CD4-positive, alpha-beta memory T cell (primary cell): ENCODE results near the gene ENDOV. TPM values are rescaled to one million over a fixed set of nuclear protein-coding genes. Genes with fewer than 3 reads are reported as not detected.

Experiments
- CTCF ChIA-PET: fragments of 350-600 bp; sonication (Branson Sonifier 250); formaldehyde crosslinking; loops from one replicate; lab custom pipeline; 2021; ENCODE audit warnings: inconsistent platforms; ENCODE audit not compliant: partially characterized antibody; lab: Charles Lee
- POLR2A ChIA-PET: fragments of 350-600 bp; sonication (Branson Sonifier 250); formaldehyde crosslinking; loops from one replicate; lab custom pipeline; 2021; ENCODE audit not compliant: partially characterized antibody; lab: Charles Lee
- DNase-seq, 5 donors: peaks; one replicate each; pipeline versions ENCODE4 v3.0.0 to v3.0.0-alpha.2; 2020 to 2022; ENCODE audit warnings: mixed read lengths in 1 of 5
- H3K27ac ChIP-seq: one replicate; pipeline ENCODE4 v1.7.0; 2013; ENCODE audit warnings: low read depth, low read length
- H3K27me3 ChIP-seq: 2 replicates; pipeline ENCODE4 v1.7.0; 2013; ENCODE audit warnings: mild to moderate bottlenecking, low read length, moderate library complexity; ENCODE audit not compliant: insufficient read depth
- H3K36me3 ChIP-seq: 2 replicates; pipeline ENCODE4 v1.7.0; 2013; ENCODE audit warnings: mild to moderate bottlenecking, low read length, moderate library complexity; ENCODE audit not compliant: insufficient read depth
- H3K4me1 ChIP-seq: 2 replicates; pipeline ENCODE4 v1.7.0; 2013; ENCODE audit warnings: mild to moderate bottlenecking, low read length, moderate library complexity; ENCODE audit not compliant: insufficient read depth
- H3K4me3 ChIP-seq, 2 donors: one replicate each; pipeline ENCODE4 v1.7.0; 2013; ENCODE audit warnings: low read length in 2 of 2, mild to moderate bottlenecking in 1 of 2
- H3K9me3 ChIP-seq, 2 donors: one replicate each; pipeline ENCODE4 v1.7.0; 2013; ENCODE audit warnings: low read length in 2 of 2, control low read depth in 1 of 2; ENCODE audit not compliant: control insufficient read depth in 1 of 2
- H3K27ac Mint-ChIP-seq, 7 donors: one replicate each; pipeline ENCODE4 v1.8.0; 2020 to 2021; ENCODE audit warnings: mixed read lengths in 7 of 7, mild to moderate bottlenecking in 6 of 7, inconsistent platforms in 3 of 7, moderate library complexity in 3 of 7
- H3K27me3 Mint-ChIP-seq, 2 donors: one replicate each; pipeline ENCODE4 v1.8.0; 2020 to 2021; ENCODE audit warnings: mixed read lengths in 2 of 2
- H3K36me3 Mint-ChIP-seq, 2 donors: one replicate each; pipeline ENCODE4 v1.8.0; 2020 to 2021; ENCODE audit warnings: mixed read lengths in 2 of 2, inconsistent platforms in 1 of 2, mild to moderate bottlenecking in 1 of 2
- H3K4me1 Mint-ChIP-seq, 4 donors: one replicate each; pipeline ENCODE4 v1.8.0; 2020 to 2021; ENCODE audit warnings: mixed read lengths in 4 of 4, mild to moderate bottlenecking in 1 of 4
- H3K4me3 Mint-ChIP-seq, 8 donors: one replicate each; pipeline ENCODE4 v1.8.0; 2020 to 2021; ENCODE audit warnings: mixed read lengths in 8 of 8, mild to moderate bottlenecking in 7 of 8, moderate library complexity in 6 of 8, inconsistent platforms in 3 of 8
- H3K9me3 Mint-ChIP-seq, 8 donors: one replicate each; pipeline ENCODE4 v1.8.0; 2020 to 2021; ENCODE audit warnings: mixed read lengths in 8 of 8, mild to moderate bottlenecking in 5 of 8, inconsistent platforms in 3 of 8, moderate library complexity in 1 of 8
- intact Hi-C: fragments of 100-400 bp; cut with micrococcal nuclease; formaldehyde crosslinking; loops from one replicate; pipeline ENCODE4 v1.15.1; 2023
- polyA plus RNA-seq, 2 donors: library from polyadenylated mRNA; unstranded; fragments of 300-500 nt; fragmentation: Illumina TruSeq; gene quantifications; one replicate each; pipeline ENCODE4 v1.2.3, GENCODE V29; 2021
- total RNA-seq, 2 experiments: library from RNA; stranded (reverse); gene quantifications; one replicate each; pipeline ENCODE4 v1.2.3, GENCODE V29; 2021

Gene ENDOV
- total and polyA plus RNA-seq, 4 experiments from 2014 or later, result 10.1 to 25.5 (median 17.8) TPM

DNA sequence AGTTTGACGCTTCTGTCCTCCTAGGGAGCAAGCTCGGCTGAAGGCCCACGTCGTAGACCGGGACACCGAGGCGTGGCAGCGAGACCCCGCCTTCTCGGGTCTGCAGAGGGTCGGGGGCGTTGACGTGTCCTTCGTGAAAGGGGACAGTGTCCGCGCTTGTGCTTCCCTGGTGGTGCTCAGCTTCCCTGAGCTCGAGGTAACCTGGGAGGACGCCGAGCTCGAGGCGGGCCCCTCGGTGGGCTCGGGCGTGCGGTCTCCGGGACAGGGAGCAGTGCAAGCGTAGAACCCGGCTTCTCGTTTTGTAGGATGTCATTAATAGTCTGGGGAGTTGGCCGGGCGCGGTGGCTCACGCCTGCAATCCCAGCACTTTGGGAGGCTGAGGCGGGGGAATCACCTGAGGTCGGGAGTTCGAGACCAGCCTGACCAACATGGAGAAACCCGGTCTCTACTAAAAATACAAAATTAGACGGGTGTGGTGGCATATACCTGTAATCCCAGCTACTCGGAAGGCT is 715 bp downstream of the ENDOV start:
- peaks cover 6 to 16% of the 10 kb centered on the region in 2 donors for H3K36me3 Mint-ChIP-seq
- H3K9me3 ChIP-seq, result no peaks in the 10 kb centered on the region

DNA sequence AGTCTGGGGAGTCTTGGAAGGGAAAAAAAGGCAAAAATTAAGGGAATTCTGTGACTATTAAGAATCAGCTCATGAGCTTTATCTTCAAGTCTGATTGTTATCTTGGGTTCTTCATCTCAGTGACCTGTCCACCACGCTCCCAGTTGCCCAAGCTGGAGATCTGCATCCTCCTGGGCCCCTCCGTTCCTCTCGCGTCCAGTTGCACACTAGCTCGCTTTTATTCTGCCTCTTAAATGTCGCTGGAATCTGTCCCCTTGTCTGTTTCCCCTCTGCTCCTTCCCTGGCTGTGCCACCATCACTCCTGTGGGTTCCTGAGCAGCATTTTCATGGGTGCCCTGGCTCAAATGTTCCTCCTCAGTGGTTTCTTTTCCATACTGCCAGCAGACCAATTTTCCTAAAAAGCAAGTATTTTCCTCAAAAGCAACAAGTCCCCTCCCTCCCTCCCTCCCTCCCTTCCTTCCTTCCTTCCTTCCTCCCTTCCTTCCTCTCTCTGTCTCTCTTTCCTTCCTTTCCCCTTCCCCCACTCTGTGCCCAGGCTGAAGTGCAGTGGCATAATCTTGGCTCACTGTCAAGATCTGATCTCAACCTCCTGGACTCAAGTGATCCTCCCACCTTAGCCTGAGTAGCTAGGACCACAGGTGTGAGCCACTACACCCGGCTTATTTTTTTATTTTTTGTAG is 1.4 kb downstream of the ENDOV start:
- Mint-ChIP-seq H3K36me3 (peaks cover 6 to 16% of the 10 kb centered on the region in 2 donors), H3K27ac (peak overlapping the region in 6 of 7 donors; percentile 75 to 95 (median 84))

More for the DNA sequence above, 715 bp downstream of the ENDOV start:
- Histone ChIP-seq H3K27me3 (peaks cover 7% of the 10 kb centered on the region), H3K36me3 (no peaks in the 10 kb centered on the region), H3K4me1 (peaks cover 26% of the 10 kb centered on the region), H3K4me3 (peak overlapping the region; percentile 81 to 97), H3K27ac (peak overlapping the region; percentile 73)
- peak overlapping the region; percentile 90 to 96 (median 94) for H3K27ac Mint-ChIP-seq
- H3K27me3 Mint-ChIP-seq, result peaks cover 11 to 14% of the 10 kb centered on the region in 2 donors
- H3K4me3 Mint-ChIP-seq, result peak overlapping the region; percentile 82 to 90 (median 86)
- H3K4me1 Mint-ChIP-seq, result peaks cover 13 to 52% (median 25%) of the 10 kb centered on the region in 4 donors
- peaks cover 0 to 3% (median 0%) of the 10 kb centered on the region in 8 donors for H3K9me3 Mint-ChIP-seq
- CTCF ChIA-PET, result interaction anchor here (1.9 kb wide), 1 partner anchor 11 kb away, joined by 6 read pairs; no protein-coding TSS in a partner anchor
- DNase-seq, result no peak
- POLR2A ChIA-PET, result interaction anchor here (0.9 to 2.9 kb wide), 4 partner anchors 39 to 314 kb away, joined by 3 to 22 read pairs (median 3); partner anchors contain the start of genes GAA and NPTX1
- intact Hi-C loops, result loop anchor here (1.0 kb wide), 2 partner anchors 39 to 620 kb away; partner anchors contain the start of gene BAIAP2

GRCh38 chr17:80416940-80417293 is 1.9 kb downstream of the ENDOV start:
- Histone ChIP-seq H3K27me3 (peaks cover 7% of the 10 kb centered on the region), H3K4me1 (peaks cover 26% of the 10 kb centered on the region), H3K27ac (no peak overlapping the region), H3K9me3 (no peaks in the 10 kb centered on the region), H3K4me3 (no peak overlapping the region), H3K36me3 (no peaks in the 10 kb centered on the region)
- CTCF ChIA-PET, result interaction anchor here (1.9 kb wide), 1 partner anchor 10 kb away, joined by 6 read pairs; no protein-coding TSS in a partner anchor
- Mint-ChIP-seq H3K27me3 (peaks cover 11 to 14% of the 10 kb centered on the region in 2 donors), H3K4me3 (peak overlapping the region; percentile 39 to 88 (median 78)), H3K36me3 (peaks cover 6 to 16% of the 10 kb centered on the region in 2 donors), H3K4me1 (peaks cover 13 to 52% (median 25%) of the 10 kb centered on the region in 4 donors), H3K27ac (peak overlapping the region in 5 of 7 donors; percentile 52 to 88 (median 86)), H3K9me3 (peaks cover 0 to 3% (median 0%) of the 10 kb centered on the region in 8 donors)
- intact Hi-C loops, result no loop called here
- POLR2A ChIA-PET, result interaction anchor here (1.0 to 2.9 kb wide), 2 partner anchors 38 to 475 kb away, joined by 3 to 22 read pairs; no protein-coding TSS in a partner anchor
- no peak for DNase-seq

More for the DNA sequence above, 1.4 kb downstream of the ENDOV start:
- Histone ChIP-seq H3K27me3 (peaks cover 7% of the 10 kb centered on the region), H3K9me3 (no peaks in the 10 kb centered on the region), H3K27ac (no peak overlapping the region), H3K36me3 (no peaks in the 10 kb centered on the region), H3K4me1 (peaks cover 26% of the 10 kb centered on the region), H3K4me3 (no peak overlapping the region)
- intact Hi-C loops, result no loop called here
- Mint-ChIP-seq H3K27me3 (peaks cover 11 to 14% of the 10 kb centered on the region in 2 donors), H3K4me1 (peaks cover 13 to 52% (median 25%) of the 10 kb centered on the region in 4 donors), H3K9me3 (peaks cover 0 to 3% (median 0%) of the 10 kb centered on the region in 8 donors), H3K4me3 (peak overlapping the region; percentile 82 to 90 (median 86))
- ChIA-PET POLR2A (interaction anchor here (0.6 to 2.9 kb wide), 4 partner anchors 38 to 880 kb away, joined by 3 to 22 read pairs (median 3); no protein-coding TSS in a partner anchor), CTCF (interaction anchor here (0.7 to 1.9 kb wide), 3 partner anchors 11 to 603 kb away, joined by 3 to 6 read pairs (median 5); no protein-coding TSS in a partner anchor)
- DNase-seq, result no peak

DNA sequence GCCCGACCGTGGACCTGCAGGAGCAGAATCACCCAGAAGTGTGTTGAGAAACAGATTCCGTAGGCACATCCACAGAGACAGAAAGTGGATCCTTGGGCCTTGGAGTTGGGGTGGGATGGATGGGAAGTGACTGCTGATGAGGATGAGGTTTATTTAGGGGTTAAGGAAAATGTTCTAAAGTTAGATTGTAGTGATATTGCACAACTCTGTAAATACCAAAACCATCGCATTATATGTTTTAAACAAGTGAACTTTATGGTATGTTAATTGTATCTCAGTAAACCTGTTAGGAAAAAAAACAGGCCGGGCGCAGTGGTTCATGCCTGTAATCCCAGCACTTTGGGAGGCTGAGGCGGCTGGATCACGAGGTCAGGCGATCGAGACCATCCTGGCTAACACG is 3.6 kb downstream of the ENDOV start:
- H3K4me3 Mint-ChIP-seq, result no peak overlapping the region
- CTCF ChIA-PET, result no interaction called here
- intact Hi-C loops, result no loop called here

DNA sequence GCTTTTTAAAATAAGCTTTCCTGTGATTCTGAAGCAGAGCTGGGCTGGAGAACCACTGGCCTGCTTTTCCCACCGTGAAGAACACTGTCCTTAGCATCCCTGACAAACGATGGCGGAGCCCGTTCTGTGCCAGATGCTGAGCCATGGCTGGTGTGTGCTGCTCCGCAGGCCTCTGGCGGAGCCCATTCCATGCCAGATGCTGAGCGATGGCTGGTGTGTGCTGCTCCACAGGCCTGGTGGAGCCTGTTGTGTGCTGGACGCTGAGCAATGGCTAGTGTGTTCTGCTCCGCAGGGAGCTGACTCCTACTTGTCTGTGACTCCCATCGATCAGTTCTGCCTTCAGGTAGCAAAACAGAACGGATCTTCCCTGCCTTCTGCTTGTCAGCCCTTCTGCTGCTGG is 4.3 kb downstream of the ENDOV start:
- peaks cover 2% of the 10 kb centered on the region in 2 donors for H3K27me3 Mint-ChIP-seq
- peaks cover 0 to 3% (median 0%) of the 10 kb centered on the region in 8 donors for H3K9me3 Mint-ChIP-seq
- intact Hi-C loops, result no loop called here
- peaks cover 6 to 16% of the 10 kb centered on the region in 2 donors for H3K36me3 Mint-ChIP-seq
- ChIA-PET CTCF (no interaction called here), POLR2A (no interaction called here)
- Histone ChIP-seq H3K4me3 (no peak overlapping the region), H3K9me3 (no peaks in the 10 kb centered on the region), H3K36me3 (no peaks in the 10 kb centered on the region), H3K27ac (no peak overlapping the region), H3K4me1 (peaks cover 23% of the 10 kb centered on the region), H3K27me3 (no peaks in the 10 kb centered on the region)
- DNase-seq, result no peak
- H3K4me3 Mint-ChIP-seq, result peak overlapping the region in 1 of 8 donors; percentile 28
- peak overlapping the region in 1 of 7 donors; percentile 64 for H3K27ac Mint-ChIP-seq
- peaks cover 10 to 44% (median 25%) of the 10 kb centered on the region in 4 donors for H3K4me1 Mint-ChIP-seq

More for the DNA sequence above, 3.6 kb downstream of the ENDOV start:
- DNase-seq, result no peak
- Mint-ChIP-seq H3K36me3 (peaks cover 6 to 16% of the 10 kb centered on the region in 2 donors), H3K27me3 (peaks cover 6 to 7% of the 10 kb centered on the region in 2 donors), H3K27ac (peak overlapping the region in 1 of 7 donors; percentile 43), H3K9me3 (peaks cover 0 to 3% (median 0%) of the 10 kb centered on the region in 8 donors), H3K4me1 (peaks cover 13 to 50% (median 25%) of the 10 kb centered on the region in 4 donors)
- Histone ChIP-seq H3K27me3 (peaks cover 6% of the 10 kb centered on the region), H3K9me3 (no peaks in the 10 kb centered on the region), H3K4me3 (no peak overlapping the region), H3K27ac (no peak overlapping the region), H3K4me1 (peaks cover 26% of the 10 kb centered on the region), H3K36me3 (no peaks in the 10 kb centered on the region)
- POLR2A ChIA-PET, result no interaction called here

DNA sequence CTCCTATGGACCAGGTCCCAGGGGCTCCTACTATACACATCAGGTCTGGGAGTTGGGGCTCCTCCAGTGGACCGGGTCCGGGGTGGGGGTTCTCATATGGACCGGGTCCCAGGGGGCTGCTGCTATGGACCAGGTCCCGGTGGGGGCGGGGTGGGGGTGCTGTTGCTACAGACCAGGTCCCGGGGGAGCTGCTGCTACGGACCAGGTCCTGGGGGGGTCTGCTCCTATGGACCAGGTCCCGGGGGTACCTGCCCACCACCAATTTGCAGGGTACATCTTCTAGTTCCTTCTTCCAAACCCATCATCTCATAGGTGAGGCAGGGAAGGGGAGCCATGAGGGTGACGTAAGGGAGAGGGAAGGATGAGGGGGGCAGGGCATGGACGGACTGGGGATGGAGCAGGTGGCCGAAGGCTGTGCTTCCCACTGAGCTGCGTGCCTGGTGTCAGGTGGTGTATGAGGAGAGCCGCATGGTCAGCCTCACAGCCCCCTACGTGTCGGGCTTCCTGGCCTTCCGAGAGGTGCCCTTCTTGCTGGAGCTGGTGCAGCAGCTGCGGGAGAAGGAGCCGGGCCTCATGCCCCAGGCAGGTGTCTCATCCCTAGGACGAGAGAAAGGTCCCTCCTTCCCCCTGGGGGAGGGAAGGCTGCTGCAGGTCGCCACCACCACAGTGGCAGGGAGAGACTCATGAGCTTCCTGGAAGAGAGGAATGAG is 6.6 kb downstream of the ENDOV start:
- Histone ChIP-seq H3K9me3 (no peaks in the 10 kb centered on the region), H3K4me1 (peaks cover 10% of the 10 kb centered on the region), H3K4me3 (no peak overlapping the region), H3K36me3 (no peaks in the 10 kb centered on the region), H3K27me3 (no peaks in the 10 kb centered on the region), H3K27ac (no peak overlapping the region)
- Mint-ChIP-seq H3K36me3 (peaks cover 6 to 13% of the 10 kb centered on the region in 2 donors), H3K27ac (no peak overlapping the region), H3K4me1 (peaks cover 3 to 31% (median 16%) of the 10 kb centered on the region in 4 donors), H3K27me3 (no peaks in the 10 kb centered on the region), H3K9me3 (peaks cover 0 to 2% (median 0%) of the 10 kb centered on the region in 8 donors), H3K4me3 (no peak overlapping the region)
- CTCF ChIA-PET, result no interaction called here
- intact Hi-C loops, result no loop called here
- POLR2A ChIA-PET, result no interaction called here
- DNase-seq, result no peak
